WTC11 (cell line): ENCODE measurements around the gene SECTM1.

Experiments
- CTCF ChIP-seq: fragments of 200-600 bp; IDR thresholded peaks from 2 replicates; pipeline ENCODE4 v1.8.0; 2022; ENCODE audit warnings: antibody characterized with exemption
- ELF4 ChIP-seq: sonication (generic); formaldehyde crosslinking; IDR thresholded peaks from 2 replicates; pipeline ENCODE4 v1.8.1; 2022; ENCODE audit warnings: low read depth, mild to moderate bottlenecking, moderate library complexity, missing genetic modification reagents
- ETV6 ChIP-seq: sonication (generic); formaldehyde crosslinking; IDR thresholded peaks from 2 replicates; pipeline ENCODE4 v1.8.1; 2022; ENCODE audit warnings: mild to moderate bottlenecking, missing genetic modification reagents
- FOXP1 ChIP-seq: sonication (generic); formaldehyde crosslinking; IDR thresholded peaks from 2 replicates; pipeline ENCODE4 v1.8.0; 2022; ENCODE audit warnings: missing genetic modification reagents, mild to moderate bottlenecking, moderate library complexity, borderline replicate concordance
- TCF7 ChIP-seq: sonication (generic); formaldehyde crosslinking; IDR thresholded peaks from 2 replicates; pipeline ENCODE4 v1.8.0; 2022; ENCODE audit warnings: mild to moderate bottlenecking, low read depth, missing genetic modification reagents, moderate library complexity
- TEAD1 ChIP-seq: sonication (generic); formaldehyde crosslinking; IDR thresholded peaks from 2 replicates; pipeline ENCODE4 v1.8.0; 2022; ENCODE audit warnings: mild to moderate bottlenecking, missing genetic modification reagents
- TP53 ChIP-seq: sonication (generic); formaldehyde crosslinking; IDR thresholded peaks from 2 replicates; pipeline ENCODE4 v1.8.1; 2023; ENCODE audit warnings: mild to moderate bottlenecking, missing genetic modification reagents

DNA sequence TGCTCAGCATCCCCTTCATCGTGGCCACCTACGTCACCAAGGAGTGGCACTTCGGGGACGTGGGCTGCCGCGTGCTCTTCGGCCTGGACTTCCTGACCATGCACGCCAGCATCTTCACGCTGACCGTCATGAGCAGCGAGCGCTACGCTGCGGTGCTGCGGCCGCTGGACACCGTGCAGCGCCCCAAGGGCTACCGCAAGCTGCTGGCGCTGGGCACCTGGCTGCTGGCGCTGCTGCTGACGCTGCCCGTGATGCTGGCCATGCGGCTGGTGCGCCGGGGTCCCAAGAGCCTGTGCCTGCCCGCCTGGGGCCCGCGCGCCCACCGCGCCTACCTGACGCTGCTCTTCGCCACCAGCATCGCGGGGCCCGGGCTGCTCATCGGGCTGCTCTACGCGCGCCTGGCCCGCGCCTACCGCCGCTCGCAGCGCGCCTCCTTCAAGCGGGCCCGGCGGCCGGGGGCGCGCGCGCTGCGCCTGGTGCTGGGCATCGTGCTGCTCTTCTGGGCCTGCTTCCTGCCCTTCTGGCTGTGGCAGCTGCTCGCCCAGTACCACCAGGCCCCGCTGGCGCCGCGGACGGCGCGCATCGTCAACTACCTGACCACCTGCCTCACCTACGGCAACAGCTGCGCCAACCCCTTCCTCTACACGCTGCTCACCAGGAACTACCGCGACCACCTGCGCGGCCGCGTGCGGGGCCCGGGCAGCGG lies 41.2 kb upstream of the SECTM1 start:
- TF ChIP-seq TEAD1 (CRISPR knock-in tag): no peak
- no peak for TF ChIP-seq TP53 (CRISPR knock-in tag)
- no peak for TF ChIP-seq CTCF
- TF ChIP-seq ETV6: no peak
- TF ChIP-seq FOXP1 (CRISPR knock-in tag): no peak
- TF ChIP-seq ELF4 (CRISPR knock-in tag): no peak
- 0 out of 2 replicates have a peak, but pooled peaks have one; percentile 0 for TF ChIP-seq TCF7 (CRISPR knock-in tag)
